Measurements from ENCODE around the gene ARL17A.
"Not testable (repeated sequence)": the region's sequence is repeated elsewhere in the genome, so short reads cannot be mapped to it uniquely, and the experiment has no call there.

The ARL17A gene

DNA sequence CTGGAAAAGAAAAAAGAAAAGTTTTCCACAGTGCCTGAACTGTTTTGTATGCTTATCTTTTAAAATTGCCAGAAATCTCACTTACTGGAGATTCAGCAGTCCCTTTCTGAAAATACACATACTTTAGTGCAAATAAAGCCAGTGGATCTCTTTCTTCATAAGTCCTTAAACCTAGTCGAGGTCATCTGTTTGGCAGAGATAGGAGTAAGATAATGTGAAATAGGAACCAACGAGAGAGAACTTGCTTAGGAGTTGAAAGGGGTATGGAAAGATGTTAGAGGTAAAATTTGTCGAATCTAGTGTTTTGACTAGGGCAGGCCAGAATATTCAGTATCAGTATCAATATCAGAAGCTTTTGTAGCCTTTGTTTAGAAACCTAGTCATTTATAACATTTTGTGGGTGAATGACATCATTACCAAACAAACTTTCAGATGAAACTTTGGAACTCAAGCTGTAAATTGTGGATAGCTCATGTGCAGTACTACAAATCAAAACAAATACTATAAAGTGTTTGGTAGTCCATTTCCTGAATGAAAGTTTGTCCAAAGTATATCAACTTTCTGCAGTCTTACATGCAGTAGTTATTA lies 18.9 kb upstream of the ARL17A start:
- H3K4me1 ChIP-seq (ENCODE audit: control insufficient read depth, insufficient read depth, low read length); H3K27ac ChIP-seq (ENCODE audit: low read depth, low read length); H3K27me3 ChIP-seq (ENCODE audit: control insufficient read depth, insufficient read depth, low read length); H3K4me3 ChIP-seq (ENCODE audit: low read depth, low read length); H3K9me3 ChIP-seq (ENCODE audit: control insufficient read depth, insufficient read depth, low read depth, low read length); H3K9ac ChIP-seq (ENCODE audit: low read length); H3K36me3 ChIP-seq (ENCODE audit: control insufficient read depth, insufficient read depth, low read length): not testable (repeated sequence)

DNA sequence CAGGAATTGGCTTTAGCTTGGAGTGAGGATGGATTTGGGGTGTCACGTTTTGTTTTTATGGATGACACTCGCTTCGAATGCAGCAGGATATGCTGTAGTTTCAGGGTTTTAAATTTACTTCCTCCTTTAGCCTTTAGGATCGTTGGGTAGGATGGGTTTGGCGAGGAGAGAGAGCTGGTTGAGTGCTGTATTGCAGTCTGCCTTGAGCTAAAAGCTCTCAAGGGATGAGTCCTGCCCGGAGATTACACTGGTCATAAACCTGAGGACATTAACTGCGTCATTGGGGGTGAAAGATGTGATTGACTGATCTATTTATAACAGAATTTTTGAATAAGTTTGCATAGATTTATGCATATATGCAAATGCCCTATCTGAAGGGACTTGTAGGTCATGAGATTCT lies 11.8 kb upstream of the ARL17A start:
- not testable (repeated sequence) for H3K9me3 ChIP-seq (ENCODE audit: control insufficient read depth, insufficient read depth, low read depth, low read length); H3K27me3 ChIP-seq (ENCODE audit: control insufficient read depth, insufficient read depth, low read length); H3K9ac ChIP-seq (ENCODE audit: low read length); H3K4me3 ChIP-seq (ENCODE audit: low read depth, low read length); H3K36me3 ChIP-seq (ENCODE audit: control insufficient read depth, insufficient read depth, low read length); H3K27ac ChIP-seq (ENCODE audit: low read depth, low read length); H3K4me1 ChIP-seq (ENCODE audit: control insufficient read depth, insufficient read depth, low read length)

DNA sequence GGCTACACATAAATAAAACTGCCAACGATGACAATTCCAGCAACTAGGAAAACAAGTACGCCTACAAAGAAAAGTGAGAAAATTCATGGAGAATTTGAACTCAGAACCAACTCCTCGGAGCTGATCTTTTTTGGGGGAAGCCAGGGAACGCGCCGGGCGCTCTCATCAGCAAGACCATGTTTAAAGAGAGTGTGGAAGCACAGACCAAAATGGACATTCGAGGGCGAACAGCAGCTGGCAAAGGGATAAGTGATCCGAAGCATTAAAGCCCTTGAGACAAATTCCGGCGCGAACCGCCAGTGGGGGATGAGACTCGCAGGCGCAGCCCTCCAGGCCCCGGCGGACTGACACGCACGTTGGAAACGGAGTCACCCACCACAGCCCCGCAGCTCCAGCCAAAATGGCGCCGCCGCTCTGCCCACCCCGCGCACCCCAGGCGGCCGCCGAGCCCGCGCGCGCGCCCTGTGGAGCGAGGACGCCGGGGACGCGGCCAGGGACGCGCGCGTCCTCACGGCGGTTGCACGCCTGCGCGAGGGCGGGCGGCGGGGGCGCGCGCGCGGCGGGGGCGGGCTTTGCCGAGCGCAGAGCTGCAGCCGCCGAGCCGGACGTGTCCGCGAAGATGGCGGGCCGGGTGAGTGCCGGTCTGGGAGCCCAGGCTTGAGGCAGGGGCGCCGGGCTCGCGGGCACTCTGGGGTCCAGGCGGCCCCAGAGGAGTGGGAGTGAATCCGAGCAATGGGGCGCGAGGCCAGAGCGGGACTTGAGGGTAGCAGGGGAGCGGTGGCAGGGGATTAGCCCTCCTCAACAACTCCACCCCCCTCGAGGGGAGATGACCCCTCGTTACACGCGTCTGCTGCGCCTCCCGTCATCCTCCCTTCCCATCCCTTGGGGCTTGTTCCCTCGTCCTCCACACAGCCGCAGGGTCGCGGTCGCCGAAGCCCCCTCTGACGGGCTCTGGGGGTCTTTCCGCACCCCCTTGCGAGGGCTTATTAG lies 11.0 kb upstream of the ARL17A start, which contains the start of gene NSF:
Gene NSF, plus strand, starts transcription at position 513 of the 990 bp plus-strand sequence. Its CDS starts 107 bp downstream, at position 620.
- not testable (repeated sequence) for H3K9me3 ChIP-seq (ENCODE audit: control insufficient read depth, insufficient read depth, low read depth, low read length); H3K4me1 ChIP-seq (ENCODE audit: control insufficient read depth, insufficient read depth, low read length); H3K27me3 ChIP-seq (ENCODE audit: control insufficient read depth, insufficient read depth, low read length); H3K4me3 ChIP-seq (ENCODE audit: low read depth, low read length); H3K9ac ChIP-seq (ENCODE audit: low read length); H3K27ac ChIP-seq (ENCODE audit: low read depth, low read length); H3K36me3 ChIP-seq (ENCODE audit: control insufficient read depth, insufficient read depth, low read length)

DNA sequence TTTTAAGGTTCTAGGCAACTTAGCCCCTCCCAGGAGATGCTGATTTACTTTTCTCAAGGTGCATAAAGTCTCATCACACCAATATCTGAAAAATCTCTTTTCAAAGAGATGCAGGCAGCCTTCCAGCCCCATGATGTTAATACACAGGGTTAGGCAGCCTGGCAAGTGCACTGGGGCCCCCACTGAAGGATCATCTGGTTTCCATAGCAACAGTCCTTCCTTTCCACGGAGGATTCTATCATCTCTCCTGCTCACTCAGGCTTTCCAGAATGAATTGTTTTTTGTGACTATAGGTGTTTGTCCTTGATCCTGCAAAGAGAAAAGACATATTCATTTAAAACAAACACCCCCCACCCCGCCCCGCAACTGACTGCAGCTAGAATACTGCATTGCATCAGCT lies 6.0 kb upstream of the ARL17A start:
- not testable (repeated sequence) for H3K4me3 ChIP-seq (ENCODE audit: low read depth, low read length); H3K4me1 ChIP-seq (ENCODE audit: control insufficient read depth, insufficient read depth, low read length); H3K9me3 ChIP-seq (ENCODE audit: control insufficient read depth, insufficient read depth, low read depth, low read length); H3K27me3 ChIP-seq (ENCODE audit: control insufficient read depth, insufficient read depth, low read length); H3K36me3 ChIP-seq (ENCODE audit: control insufficient read depth, insufficient read depth, low read length); H3K27ac ChIP-seq (ENCODE audit: low read depth, low read length); H3K9ac ChIP-seq (ENCODE audit: low read length)

DNA sequence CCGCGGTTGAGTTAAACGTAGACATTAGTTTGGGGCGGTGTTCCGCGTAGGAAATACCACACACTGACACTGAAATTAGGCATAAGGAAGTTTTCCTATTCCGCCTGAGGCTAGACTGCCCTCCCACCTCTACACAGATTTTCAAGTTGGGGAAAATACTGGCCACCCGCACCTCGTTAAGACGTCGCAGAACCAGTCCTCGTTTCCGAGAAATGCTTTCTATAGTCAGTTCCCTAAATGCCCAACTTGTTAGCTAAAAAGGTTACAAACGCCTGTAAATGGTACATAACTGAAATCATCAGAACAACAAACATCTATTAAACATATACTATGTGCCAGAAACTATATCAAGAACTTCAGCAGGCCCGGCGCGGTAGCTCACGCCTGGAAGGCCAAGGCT lies 591 bp upstream of the ARL17A start:
- not testable (repeated sequence) for H3K9me3 ChIP-seq (ENCODE audit: control insufficient read depth, insufficient read depth, low read depth, low read length); H3K4me1 ChIP-seq (ENCODE audit: control insufficient read depth, insufficient read depth, low read length); H3K27ac ChIP-seq (ENCODE audit: low read depth, low read length); H3K36me3 ChIP-seq (ENCODE audit: control insufficient read depth, insufficient read depth, low read length); H3K27me3 ChIP-seq (ENCODE audit: control insufficient read depth, insufficient read depth, low read length); H3K9ac ChIP-seq (ENCODE audit: low read length)
- peak overlapping the region; percentile 27; the same call in 1 of the 2 replicates for H3K4me3 ChIP-seq (ENCODE audit: low read depth, low read length)

DNA sequence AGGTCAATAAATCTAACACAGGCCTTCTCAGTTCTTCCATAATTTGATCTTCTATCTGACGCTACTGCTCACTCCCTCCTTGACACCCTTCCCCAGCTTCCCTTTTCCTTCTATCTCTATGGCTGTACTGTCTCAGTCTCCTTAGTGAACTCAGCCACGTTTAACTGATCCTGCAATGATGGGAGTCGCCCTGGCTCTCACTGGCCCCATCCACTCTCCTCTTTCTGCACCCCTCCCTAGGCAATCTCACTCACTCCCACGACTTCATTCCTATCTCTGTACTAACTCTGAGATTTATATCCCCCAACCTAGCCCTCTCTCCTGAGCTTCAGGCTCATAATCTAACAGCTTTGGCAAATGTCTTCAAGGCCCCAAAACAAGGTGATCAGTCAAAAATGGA lies 7.7 kb downstream of the ARL17A start:
- H3K9ac ChIP-seq (ENCODE audit: low read length); H3K27ac ChIP-seq (ENCODE audit: low read depth, low read length); H3K9me3 ChIP-seq (ENCODE audit: control insufficient read depth, insufficient read depth, low read depth, low read length); H3K4me1 ChIP-seq (ENCODE audit: control insufficient read depth, insufficient read depth, low read length); H3K4me3 ChIP-seq (ENCODE audit: low read depth, low read length); H3K36me3 ChIP-seq (ENCODE audit: control insufficient read depth, insufficient read depth, low read length); H3K27me3 ChIP-seq (ENCODE audit: control insufficient read depth, insufficient read depth, low read length): not testable (repeated sequence)

DNA sequence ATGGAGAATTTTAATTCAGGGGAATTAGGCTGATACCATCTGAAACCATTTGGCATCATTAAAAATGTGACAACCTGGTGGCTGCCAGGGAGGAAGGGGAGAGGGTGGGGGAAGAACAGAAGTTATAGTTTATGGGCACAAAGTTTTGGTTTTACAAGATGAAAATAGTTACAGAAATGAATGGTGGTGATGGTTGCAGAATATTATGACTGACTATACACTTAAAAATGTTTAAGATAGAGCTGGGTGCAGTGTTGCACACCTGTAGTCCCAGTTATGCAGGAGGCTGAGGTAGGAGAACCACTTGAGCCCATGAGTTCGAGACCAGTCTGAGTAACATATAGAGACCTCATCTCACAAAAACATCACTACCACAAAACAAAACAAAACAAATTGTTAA lies 12.5 kb downstream of the ARL17A start:
- not testable (repeated sequence) for H3K4me1 ChIP-seq (ENCODE audit: control insufficient read depth, insufficient read depth, low read length); H3K9ac ChIP-seq (ENCODE audit: low read length); H3K27me3 ChIP-seq (ENCODE audit: control insufficient read depth, insufficient read depth, low read length); H3K4me3 ChIP-seq (ENCODE audit: low read depth, low read length); H3K27ac ChIP-seq (ENCODE audit: low read depth, low read length); H3K9me3 ChIP-seq (ENCODE audit: control insufficient read depth, insufficient read depth, low read depth, low read length); H3K36me3 ChIP-seq (ENCODE audit: control insufficient read depth, insufficient read depth, low read length)

DNA sequence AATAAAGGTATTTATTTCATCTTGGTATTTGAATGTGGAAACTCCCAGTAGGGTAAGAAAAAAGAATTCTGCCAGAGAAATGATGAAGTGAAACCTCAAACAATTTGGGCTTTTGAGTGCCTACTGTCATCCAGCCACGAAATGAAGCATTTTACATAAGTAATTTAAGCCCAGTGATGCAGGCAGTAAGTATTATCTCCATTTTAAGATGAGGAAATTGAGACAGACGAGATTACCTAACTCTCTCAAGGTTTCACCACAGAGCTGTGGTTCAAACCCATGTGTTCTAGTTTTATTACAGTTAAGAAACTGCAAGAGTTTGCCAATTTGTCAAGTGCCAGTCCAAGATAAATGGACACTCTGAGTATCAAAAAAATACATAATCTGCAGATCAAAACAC lies 13.2 kb downstream of the ARL17A start:
- H3K4me1 ChIP-seq (ENCODE audit: control insufficient read depth, insufficient read depth, low read length); H3K27me3 ChIP-seq (ENCODE audit: control insufficient read depth, insufficient read depth, low read length); H3K9me3 ChIP-seq (ENCODE audit: control insufficient read depth, insufficient read depth, low read depth, low read length); H3K9ac ChIP-seq (ENCODE audit: low read length); H3K36me3 ChIP-seq (ENCODE audit: control insufficient read depth, insufficient read depth, low read length); H3K27ac ChIP-seq (ENCODE audit: low read depth, low read length); H3K4me3 ChIP-seq (ENCODE audit: low read depth, low read length): not testable (repeated sequence)

DNA sequence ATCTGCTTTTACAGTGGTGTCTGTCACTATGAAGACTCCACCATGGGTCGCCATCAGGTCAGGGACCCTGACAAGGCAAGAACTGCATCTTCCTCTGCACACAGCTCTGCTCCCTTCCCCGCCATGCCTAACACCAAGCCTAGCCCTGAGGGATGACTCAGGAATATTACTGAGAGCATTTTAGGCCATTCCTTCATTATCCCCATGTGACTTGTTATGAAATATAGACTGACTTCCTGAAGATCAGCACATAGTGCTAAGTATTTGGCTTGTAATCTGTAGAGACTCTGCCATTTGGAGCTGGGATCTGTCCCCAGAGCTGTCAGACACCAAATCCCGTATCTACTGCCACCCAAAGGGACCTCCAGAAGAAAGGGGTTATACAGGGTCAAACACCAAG lies 19.4 kb downstream of the ARL17A start:
- not testable (repeated sequence) for H3K9me3 ChIP-seq (ENCODE audit: control insufficient read depth, insufficient read depth, low read depth, low read length); H3K36me3 ChIP-seq (ENCODE audit: control insufficient read depth, insufficient read depth, low read length); H3K27me3 ChIP-seq (ENCODE audit: control insufficient read depth, insufficient read depth, low read length); H3K4me3 ChIP-seq (ENCODE audit: low read depth, low read length); H3K27ac ChIP-seq (ENCODE audit: low read depth, low read length); H3K9ac ChIP-seq (ENCODE audit: low read length); H3K4me1 ChIP-seq (ENCODE audit: control insufficient read depth, insufficient read depth, low read length)

DNA sequence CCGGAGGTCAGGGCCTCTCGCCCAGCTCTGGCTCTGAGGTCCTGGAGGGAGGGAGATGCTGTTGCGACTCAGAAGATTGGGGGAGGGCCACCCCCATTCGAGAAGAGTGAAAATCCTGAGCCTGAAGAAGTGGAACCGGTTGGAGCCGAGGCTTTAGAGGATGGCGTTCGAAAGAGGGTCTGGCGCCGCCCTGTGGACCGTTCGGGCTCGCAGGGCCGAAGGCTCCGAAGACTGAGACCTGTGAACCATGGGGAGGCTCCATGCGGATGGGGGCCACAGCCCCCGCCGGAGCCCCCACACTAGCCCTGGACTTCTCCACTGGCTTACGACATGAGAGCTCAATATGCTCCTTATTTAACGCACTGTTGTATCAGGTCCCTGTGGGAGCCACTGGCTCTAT lies 20.3 kb downstream of the ARL17A start:
- not testable (repeated sequence) for H3K4me1 ChIP-seq (ENCODE audit: control insufficient read depth, insufficient read depth, low read length); H3K27me3 ChIP-seq (ENCODE audit: control insufficient read depth, insufficient read depth, low read length); H3K36me3 ChIP-seq (ENCODE audit: control insufficient read depth, insufficient read depth, low read length)

DNA sequence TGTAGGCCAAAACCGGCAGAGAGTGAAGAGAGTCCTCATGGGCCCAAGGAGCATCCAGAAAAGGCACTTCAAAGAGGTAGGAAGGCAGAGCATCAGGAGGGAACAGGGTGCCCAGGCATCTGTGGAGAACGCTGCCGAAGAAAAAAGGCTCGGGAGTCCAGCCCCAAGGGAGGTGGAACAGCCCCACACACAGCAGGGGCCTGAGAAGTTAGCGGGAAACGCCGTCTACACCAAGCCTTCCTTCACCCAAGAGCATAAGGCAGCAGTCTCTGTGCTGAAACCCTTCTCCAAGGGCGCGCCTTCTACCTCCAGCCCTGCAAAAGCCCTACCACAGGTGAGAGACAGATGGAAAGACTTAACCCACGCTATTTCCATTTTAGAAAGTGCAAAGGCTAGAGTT lies 30.9 kb downstream of the ARL17A start:
- H3K9ac ChIP-seq (ENCODE audit: low read length); H3K27me3 ChIP-seq (ENCODE audit: control insufficient read depth, insufficient read depth, low read length); H3K9me3 ChIP-seq (ENCODE audit: control insufficient read depth, insufficient read depth, low read depth, low read length); H3K4me3 ChIP-seq (ENCODE audit: low read depth, low read length); H3K36me3 ChIP-seq (ENCODE audit: control insufficient read depth, insufficient read depth, low read length); H3K4me1 ChIP-seq (ENCODE audit: control insufficient read depth, insufficient read depth, low read length); H3K27ac ChIP-seq (ENCODE audit: low read depth, low read length): not testable (repeated sequence)

More for the DNA sequence above, 20.3 kb downstream of the ARL17A start:
- not testable (repeated sequence) for H3K4me3 ChIP-seq (ENCODE audit: low read depth, low read length); H3K9me3 ChIP-seq (ENCODE audit: control insufficient read depth, insufficient read depth, low read depth, low read length); H3K27ac ChIP-seq (ENCODE audit: low read depth, low read length); H3K9ac ChIP-seq (ENCODE audit: low read length)

All from HUES6 (cell line).